ENCODE data around the gene PCYT1B. TPM values are rescaled to one million over a fixed set of nuclear protein-coding genes. Genes with fewer than 3 reads are reported as not detected.

Gene PCYT1B
- total RNA-seq (1 to 10 TPM in 1 of 5 donors, not detected in 4; 3.1 TPM), polyA plus RNA-seq (under 1 TPM; 0.06 to 0.28 (median 0.15) TPM)
- long read RNA-seq, donor 1, partial matches to known transcripts, result 0 of 1 reads
- long read RNA-seq, donor 1, other reads (novel, unspliced or antisense), result 0 of 1 reads
- long read RNA-seq, donor 2, partial matches to known transcripts, result 0 of 1 reads
- long read RNA-seq, donor 2, other reads (novel, unspliced or antisense), result 0 of 1 reads
- long read RNA-seq, donor 3, result 0 reads
- long read RNA-seq, donor 4, result 0 reads
- long read RNA-seq, donor 5, result 0 reads
- long read RNA-seq, donor 6, partial matches to known transcripts, result 0 of 2 reads
- long read RNA-seq, donor 6, other reads (novel, unspliced or antisense), result 0 of 2 reads
- long read RNA-seq, donor 7, result 0 reads
- long read RNA-seq, donor 8, partial matches to known transcripts, result 0 of 3 reads
- long read RNA-seq, donor 8, other reads (novel, unspliced or antisense), result 0 of 3 reads
- long read RNA-seq, donor 9, result 0 reads
- long read RNA-seq, donor 10, partial matches to known transcripts, result 0 of 2 reads
- long read RNA-seq, donor 10, other reads (novel, unspliced or antisense), result 0 of 2 reads

GRCh38 chrX:24647257-24648058 lies at the start of gene PCYT1B:
Gene PCYT1B, minus strand, starts transcription at chrX:24647347. Its CDS starts 242 bp downstream, at chrX:24647105.
- Histone ChIP-seq H3K4me3 (peak within 1 kb of the TSS; percentile 21 to 32 (median 26)), H3K36me3 (no peaks in the 10 kb centered on the region), H3K9me3 (no peaks in the 10 kb centered on the region), H3K4me1 (peaks cover 0 to 15% (median 7%) of the 10 kb centered on the region in 4 donors), H3K27me3 (peaks cover 0 to 20% (median 0%) of the 10 kb centered on the region in 3 donors), H3K27ac (no peak within 1 kb of the TSS)
- DNase-seq, result peak; percentile 33 to 88
- intact Hi-C loops (cut with DNase I; ENCODE audit: low total_unique reads), result no loop called here
- WGBS, 5 donors, result 0 to 37% (median 5%) methylated on average over 16 to 24 of the region's 24 CpGs
- TF ChIP-seq EP300 (IDR thresholded peaks at IDR 0.05) (no peak), POLR2AphosphoS5 (IDR thresholded peaks at IDR 0.05) (no peak), POLR2A (IDR thresholded peaks at IDR 0.05) (no peak), CTCF (IDR thresholded peaks at IDR 0.05) (no peak)

- TF ChIP-seq EP300 (IDR thresholded peaks at IDR 0.05) (no peak), POLR2A (IDR thresholded peaks at IDR 0.05) (no peak), CTCF (IDR thresholded peaks at IDR 0.05) (no peak), POLR2AphosphoS5 (IDR thresholded peaks at IDR 0.05) (no peak)
- Histone ChIP-seq H3K4me3 (no peak overlapping the region), H3K27ac (no peak overlapping the region), H3K4me1 (peaks cover 0 to 21% (median 8%) of the 10 kb centered on the region in 4 donors), H3K9me3 (no peaks in the 10 kb centered on the region), H3K36me3 (peaks cover 0 to 18% (median 12%) of the 10 kb centered on the region in 4 donors), H3K27me3 (no peaks in the 10 kb centered on the region)
- no peak for DNase-seq
- intact Hi-C loops (cut with DNase I; ENCODE audit: low total_unique reads), result no loop called here
- WGBS, 5 donors, result 71 to 84% (median 73%) methylated on average over 6 of the region's 6 CpGs
Measured at GRCh38 chrX:24696294-24696693, 49.1 kb upstream of the PCYT1B start.

- Histone ChIP-seq H3K9me3 (no peaks in the 10 kb centered on the region), H3K4me3 (peak overlapping the region in 2 of 4 donors; percentile 67 to 73), H3K4me1 (peaks cover 0 to 21% (median 8%) of the 10 kb centered on the region in 4 donors), H3K27ac (no peak overlapping the region), H3K27me3 (no peaks in the 10 kb centered on the region), H3K36me3 (peaks cover 0 to 5% (median 2%) of the 10 kb centered on the region in 4 donors)
- WGBS, 5 donors, result 14 to 48% (median 23%) methylated on average over 6 of the region's 6 CpGs
- no peak for TF ChIP-seq EP300 (IDR thresholded peaks at IDR 0.05)
- TF ChIP-seq POLR2A (IDR thresholded peaks at IDR 0.05), result no peak
- DNase-seq, result no peak
- intact Hi-C loops (cut with DNase I; ENCODE audit: low total_unique reads), result no loop called here
Measured at GRCh38 chrX:24694825-24695224, 47.7 kb upstream of the PCYT1B start.

- Histone ChIP-seq H3K9me3 (no peaks in the 10 kb centered on the region), H3K27me3 (no peaks in the 10 kb centered on the region), H3K4me3 (peak within 1 kb of the TSS; percentile 52 to 73 (median 67)), H3K4me1 (peaks cover 0 to 21% (median 8%) of the 10 kb centered on the region in 4 donors), H3K27ac (peak within 1 kb of the TSS; percentile 70 to 89 (median 82)), H3K36me3 (no peaks in the 10 kb centered on the region)
- 0 to 34% (median 7%) methylated on average over 18 to 70 of the region's 70 CpGs for WGBS, 5 donors
- peak; percentile 91 to 98 for DNase-seq
- intact Hi-C loops (cut with DNase I; ENCODE audit: low total_unique reads), result no loop called here
- TF ChIP-seq POLR2AphosphoS5 (IDR thresholded peaks at IDR 0.05) (peak in 2 of 3 donors; percentile 57 to 86), CTCF (IDR thresholded peaks at IDR 0.05) (peak in 1 of 7 experiments; percentile 16), POLR2A (IDR thresholded peaks at IDR 0.05) (no peak), EP300 (IDR thresholded peaks at IDR 0.05) (no peak)
Measured at GRCh38 chrX:24693453-24694202, 46.5 kb upstream of the PCYT1B start, which contains the start of gene POLA1. Gene POLA1, plus strand, starts transcription at chrX:24693918. Its CDS starts 44 bp downstream, at chrX:24693962.

All from stomach (tissue), 19 donors.